GM23338 (cell line): ENCODE data around the gene MFSD6. TPM values are rescaled to one million over a fixed set of nuclear protein-coding genes. Genes with fewer than 3 reads are reported as not detected.

ENCODE experiments used
- ATAC-seq: fragments of 200-7000 bp; cut with Tn5 transposase; 3 replicates; pipeline ENCODE4 v1.9.1; 2020
- DNase-seq: peaks from one replicate; pipeline ENCODE4 v3.0.0-alpha.2; 2015; ENCODE audit warnings: low spot score
- H2AFZ ChIP-seq: fragments of 200-600 bp; sonication (generic); 2 replicates; pipeline ENCODE4 v1.8.0; 2016; ENCODE audit warnings: antibody characterized with exemption, mild to moderate bottlenecking, moderate library complexity
- H3F3A ChIP-seq: fragments of 200-600 bp; sonication (generic); replicated peaks from 2 replicates; pipeline ENCODE4 v1.8.0; 2017; ENCODE audit warnings: antibody characterized with exemption, mixed run types, low read depth
- H3K27ac ChIP-seq: fragments of 200-600 bp; sonication (generic); 2 replicates; pipeline ENCODE4 v1.6.1; 2016; ENCODE audit warnings: low read depth
- H3K27me3 ChIP-seq: fragments of 200-600 bp; sonication (generic); 2 replicates; pipeline ENCODE4 v1.8.0; 2016; ENCODE audit warnings: mild to moderate bottlenecking, mixed run types, moderate library complexity; ENCODE audit not compliant: insufficient read depth
- H3K36me3 ChIP-seq: fragments of 200-600 bp; sonication (generic); 2 replicates; pipeline ENCODE4 v1.8.0; 2016; ENCODE audit warnings: mild to moderate bottlenecking; ENCODE audit not compliant: insufficient read depth
- H3K4me1 ChIP-seq: fragments of 200-600 bp; sonication (generic); 2 replicates; pipeline ENCODE4 v1.8.0; 2016; ENCODE audit warnings: mild to moderate bottlenecking, moderate library complexity; ENCODE audit not compliant: insufficient read depth
- H3K4me2 ChIP-seq: fragments of 200-600 bp; sonication (generic); 2 replicates; pipeline ENCODE4 v1.7.1; 2017; ENCODE audit warnings: mixed run types
- H3K4me3 ChIP-seq: fragments of 200-600 bp; sonication (generic); 2 replicates; pipeline ENCODE4 v1.6.1; 2016; ENCODE audit warnings: mixed run types
- H3K79me2 ChIP-seq: fragments of 200-600 bp; sonication (generic); replicated peaks from 2 replicates; pipeline ENCODE4 v1.8.0; 2017; ENCODE audit warnings: mild to moderate bottlenecking; ENCODE audit not compliant: insufficient read depth
- H3K9me2 ChIP-seq: fragments of 200-600 bp; sonication (generic); 2 replicates; pipeline ENCODE4 v1.8.0; 2017; ENCODE audit not compliant: insufficient read depth
- H4K20me1 ChIP-seq: fragments of 200-600 bp; sonication (generic); replicated peaks from 2 replicates; pipeline ENCODE4 v1.8.0; 2017; ENCODE audit warnings: mild to moderate bottlenecking; ENCODE audit not compliant: insufficient read depth
- H3K27ac Mint-ChIP-seq: 2 replicates; pipeline ENCODE4 v1.8.0; 2020; ENCODE audit warnings: inconsistent platforms, mild to moderate bottlenecking, moderate library complexity, mixed read lengths
- H3K27me3 Mint-ChIP-seq: 3 replicates; pipeline ENCODE4 v1.8.0; 2022; ENCODE audit warnings: low read depth, mild to moderate bottlenecking, moderate library complexity, mixed read lengths, inconsistent platforms; ENCODE audit not compliant: insufficient read depth, poor library complexity
- H3K36me3 Mint-ChIP-seq: 3 replicates; pipeline ENCODE4 v1.8.0; 2021; ENCODE audit warnings: low read depth, mild to moderate bottlenecking, inconsistent platforms, moderate library complexity, mixed read lengths
- H3K4me1 Mint-ChIP-seq: 3 replicates; pipeline ENCODE4 v1.8.0; 2020; ENCODE audit warnings: mild to moderate bottlenecking, inconsistent platforms, mixed read lengths
- H3K4me3 Mint-ChIP-seq: 3 replicates; pipeline ENCODE4 v1.8.0; 2021; ENCODE audit warnings: moderate library complexity, mild to moderate bottlenecking, inconsistent platforms, mixed read lengths
- H3K9me3 Mint-ChIP-seq: 3 replicates; pipeline ENCODE4 v1.8.0; 2020; ENCODE audit warnings: moderate library complexity, mild to moderate bottlenecking, inconsistent platforms, mixed read lengths
- CREB1 ChIP-seq: fragments of 250-450 bp; sonication (Bioruptor Pico); IDR thresholded peaks from 2 replicates; pipeline ENCODE4 v1.5.0; 2020; ENCODE audit warnings: low read depth, mild to moderate bottlenecking, moderate library complexity
- EZH2phosphoT487 ChIP-seq: fragments of 200-600 bp; sonication (generic); IDR thresholded peaks from one replicate; pipeline ENCODE4 v1.8.1; 2018; ENCODE audit warnings: antibody characterized with exemption; ENCODE audit not compliant: unreplicated experiment
- JUNB ChIP-seq: IDR thresholded peaks from one replicate; pipeline ENCODE4 v1.6.1; 2016; ENCODE audit warnings: antibody characterized with exemption; ENCODE audit not compliant: unreplicated experiment
- NANOG ChIP-seq: IDR thresholded peaks from 2 replicates; pipeline ENCODE4 v1.6.1; 2016; ENCODE audit warnings: antibody characterized with exemption, borderline replicate concordance
- POLR2AphosphoS5 ChIP-seq: IDR thresholded peaks from 2 replicates; pipeline ENCODE4 v1.6.1; 2016; ENCODE audit warnings: antibody characterized with exemption, low read depth
- REST ChIP-seq: IDR thresholded peaks from one replicate; pipeline ENCODE4 v1.6.1; 2018; ENCODE audit warnings: antibody characterized with exemption; ENCODE audit not compliant: unreplicated experiment
- STAT1 ChIP-seq: IDR thresholded peaks from one replicate; pipeline ENCODE4 v1.6.1; 2016; ENCODE audit warnings: antibody characterized with exemption; ENCODE audit not compliant: unreplicated experiment
- ZNF114 ChIP-seq: fragments of 250-450 bp; sonication (Bioruptor Pico); IDR thresholded peaks from 2 replicates; pipeline ENCODE4 v1.5.0; 2020; ENCODE audit warnings: mild to moderate bottlenecking, moderate library complexity
- ZNF331 ChIP-seq: fragments of 250-450 bp; sonication (Bioruptor Pico); IDR thresholded peaks from 2 replicates; pipeline ENCODE4 v1.5.0; 2020; ENCODE audit warnings: low read depth, mild to moderate bottlenecking, moderate library complexity
- ZNF462 ChIP-seq: fragments of 250-450 bp; sonication (Bioruptor Pico); IDR thresholded peaks from 2 replicates; pipeline ENCODE4 v1.5.0; 2020; ENCODE audit warnings: mild to moderate bottlenecking, moderate library complexity
- polyA plus RNA-seq: library from polyadenylated mRNA; unstranded; fragments of >200 nt; fragmentation: Nextera tagmentation; extraction: Ambion mirVana; gene quantifications from 2 replicates; pipeline ENCODE4 v1.2.1, GENCODE V29; 2016
- total RNA-seq: library from RNA; depleted of rRNA; stranded (reverse); fragments of >200 nt; shearing (Covaris generic); gene quantifications from 2 replicates; pipeline ENCODE4 v1.2.3, GENCODE V29; 2014
- TF ChIP-seq, protein P1 (sequence below), 2 experiments: fragments of 200-600 bp in 1 of 2; sonication (generic) in 1 of 2; conservative IDR thresholded peaks; 2 replicates each; pipeline versions ENCODE4 v1.5.1 to v1.6.1; 2016 to 2017; ENCODE audit warnings: antibody characterized with exemption in 2 of 2, low read depth in 2 of 2, mild to moderate bottlenecking in 2 of 2, moderate library complexity in 1 of 2

Gene MFSD6
- total and polyA plus RNA-seq, 2 experiments from 2014 or later: 2.3 to 9.6 TPM

DNA sequence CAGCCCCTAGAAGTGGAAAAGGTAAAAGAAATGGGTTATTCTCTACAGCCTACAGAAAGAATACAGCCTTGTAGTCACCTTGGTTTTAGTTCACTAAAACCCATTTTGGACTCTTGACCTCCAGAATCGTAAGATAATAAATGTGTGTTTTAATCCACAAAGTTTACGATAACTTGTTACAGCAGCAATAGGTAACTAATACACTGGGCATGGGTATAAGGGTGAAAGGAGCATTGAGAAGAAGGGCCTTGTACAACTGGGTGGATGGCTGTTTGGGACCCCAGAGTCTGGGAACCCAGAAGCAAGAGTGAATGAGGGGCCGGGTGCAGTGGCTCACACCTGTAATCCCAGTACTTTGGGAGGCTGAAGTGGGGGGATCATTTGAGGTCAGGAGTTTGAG, 2.2 kb upstream of the MFSD6 start:
- H3K4me3 Mint-ChIP-seq: no peak overlapping the region
- Histone ChIP-seq H3K36me3 (no peaks in the 10 kb centered on the region), H3F3A (no peaks in the 10 kb centered on the region), H4K20me1 (no peaks in the 10 kb centered on the region), H3K4me1 (peaks cover 25% of the 10 kb centered on the region), H3K9me2 (no peaks in the 10 kb centered on the region), H2AFZ (no peak overlapping the region), H3K4me3 (no peak overlapping the region), H3K79me2 (no peaks in the 10 kb centered on the region), H3K27ac (no peak overlapping the region), H3K27me3 (peaks cover 48% of the 10 kb centered on the region), H3K4me2 (no peak overlapping the region)
- H3K36me3 Mint-ChIP-seq: no peaks in the 10 kb centered on the region
- DNase-seq (no peak), ATAC-seq (no peak)
- no peak overlapping the region for H3K27ac Mint-ChIP-seq
- TF ChIP-seq ZNF331 (CRISPR knock-in tag) (no peak), ZNF114 (CRISPR knock-in tag) (no peak), JUNB (no peak), REST (no peak), CREB1 (no peak), STAT1 (no peak), POLR2AphosphoS5 (no peak), EZH2phosphoT487 (no peak)
- TF ChIP-seq, protein P1, sequence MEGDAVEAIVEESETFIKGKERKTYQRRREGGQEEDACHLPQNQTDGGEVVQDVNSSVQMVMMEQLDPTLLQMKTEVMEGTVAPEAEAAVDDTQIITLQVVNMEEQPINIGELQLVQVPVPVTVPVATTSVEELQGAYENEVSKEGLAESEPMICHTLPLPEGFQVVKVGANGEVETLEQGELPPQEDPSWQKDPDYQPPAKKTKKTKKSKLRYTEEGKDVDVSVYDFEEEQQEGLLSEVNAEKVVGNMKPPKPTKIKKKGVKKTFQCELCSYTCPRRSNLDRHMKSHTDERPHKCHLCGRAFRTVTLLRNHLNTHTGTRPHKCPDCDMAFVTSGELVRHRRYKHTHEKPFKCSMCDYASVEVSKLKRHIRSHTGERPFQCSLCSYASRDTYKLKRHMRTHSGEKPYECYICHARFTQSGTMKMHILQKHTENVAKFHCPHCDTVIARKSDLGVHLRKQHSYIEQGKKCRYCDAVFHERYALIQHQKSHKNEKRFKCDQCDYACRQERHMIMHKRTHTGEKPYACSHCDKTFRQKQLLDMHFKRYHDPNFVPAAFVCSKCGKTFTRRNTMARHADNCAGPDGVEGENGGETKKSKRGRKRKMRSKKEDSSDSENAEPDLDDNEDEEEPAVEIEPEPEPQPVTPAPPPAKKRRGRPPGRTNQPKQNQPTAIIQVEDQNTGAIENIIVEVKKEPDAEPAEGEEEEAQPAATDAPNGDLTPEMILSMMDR (conservative IDR thresholded peaks at IDR 0.05; ENCODE audit: low read depth in 2 of 2): no peak
- H3K4me1 Mint-ChIP-seq: peaks cover 13% of the 10 kb centered on the region; the same call in 2 of the 3 replicates
- no peaks in the 10 kb centered on the region for H3K9me3 Mint-ChIP-seq
- peaks cover 7% of the 10 kb centered on the region for H3K27me3 Mint-ChIP-seq

DNA sequence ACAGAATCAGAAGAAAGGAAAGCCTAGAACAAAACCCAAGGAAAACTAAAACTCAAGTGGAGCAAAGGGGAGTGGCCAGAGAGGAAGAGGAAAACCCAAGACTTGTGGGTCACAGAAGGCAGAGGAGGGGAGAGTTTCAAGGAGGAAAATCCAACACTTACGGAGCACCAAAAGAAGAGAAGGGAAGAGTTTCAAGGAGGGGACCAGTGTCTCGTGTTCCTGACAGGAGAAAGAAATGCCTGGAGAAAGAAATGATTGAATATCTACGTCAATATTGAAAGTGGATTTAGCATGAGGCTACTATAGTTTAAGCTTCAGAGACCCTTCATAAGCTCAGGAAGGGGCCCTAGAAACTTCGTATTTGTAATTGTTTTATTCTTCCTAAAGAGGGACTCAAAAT, 1.4 kb upstream of the MFSD6 start:
- Histone ChIP-seq H3K27me3 (peaks cover 48% of the 10 kb centered on the region), H3K36me3 (no peaks in the 10 kb centered on the region), H2AFZ (peak overlapping the region; percentile 100), H4K20me1 (no peaks in the 10 kb centered on the region), H3K9me2 (no peaks in the 10 kb centered on the region), H3K79me2 (no peaks in the 10 kb centered on the region), H3K27ac (no peak overlapping the region), H3K4me3 (peak overlapping the region; percentile 90), H3F3A (no peaks in the 10 kb centered on the region), H3K4me2 (peak overlapping the region; percentile 95), H3K4me1 (peaks cover 25% of the 10 kb centered on the region)
- ATAC-seq: no peak
- H3K36me3 Mint-ChIP-seq: no peaks in the 10 kb centered on the region
- H3K27me3 Mint-ChIP-seq: peaks cover 7% of the 10 kb centered on the region
- no peak overlapping the region for H3K4me3 Mint-ChIP-seq
- H3K9me3 Mint-ChIP-seq: no peaks in the 10 kb centered on the region
- no peak for DNase-seq
- peaks cover 13% of the 10 kb centered on the region; the same call in 2 of the 3 replicates for H3K4me1 Mint-ChIP-seq
- no peak overlapping the region for H3K27ac Mint-ChIP-seq
- TF ChIP-seq ZNF331 (CRISPR knock-in tag): no peak
- TF ChIP-seq POLR2AphosphoS5: no peak
- no peak for TF ChIP-seq ZNF462 (CRISPR knock-in tag)
- TF ChIP-seq NANOG: no peak
- TF ChIP-seq EZH2phosphoT487: no peak
